Breast epithelium (tissue), 3 donors: ENCODE data around the gene TASP1.
"Not testable (repeated sequence)": the region's sequence is repeated elsewhere in the genome, so short reads cannot be mapped to it uniquely, and the experiment has no call there.

Experiments
- POLR2A ChIP-seq: fragments of 450-650 bp; IDR thresholded peaks from one replicate; pipeline ENCODE4 v1.6.1; 2016; ENCODE audit warnings: antibody characterized with exemption, mild to moderate bottlenecking, moderate library complexity
- POLR2AphosphoS5 ChIP-seq, 3 donors: sonication (generic); formaldehyde crosslinking; IDR thresholded peaks; one replicate each; pipeline ENCODE4 v1.6.1; 2017; ENCODE audit warnings: antibody characterized with exemption in 3 of 3
- TF ChIP-seq, protein P1 (sequence below), 3 donors: fragments of 450-650 bp; IDR thresholded peaks; one replicate each; pipeline ENCODE4 v1.5.1; 2016 to 2017; ENCODE audit warnings: antibody characterized with exemption in 3 of 3, mild to moderate bottlenecking in 3 of 3, moderate library complexity in 3 of 3

DNA sequence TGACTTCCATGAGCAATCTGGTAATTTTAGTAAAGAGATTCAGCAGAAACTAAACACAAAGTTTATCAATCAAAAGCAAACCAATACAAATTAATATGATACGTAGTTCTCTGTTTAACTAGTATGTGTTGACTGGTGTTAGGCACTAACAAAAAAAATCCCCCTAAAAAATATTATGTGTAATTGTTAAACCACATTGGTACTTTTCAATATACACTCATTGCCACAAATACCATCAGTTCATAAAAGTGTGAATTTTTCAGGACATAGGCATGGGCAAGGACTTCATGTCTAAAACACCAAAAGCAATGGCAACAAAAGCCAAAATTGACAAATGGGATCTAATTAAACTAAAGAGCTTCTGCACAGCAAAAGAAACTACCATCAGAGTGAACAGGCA, 155.3 kb downstream of the TASP1 start:
- TF ChIP-seq, protein P1, sequence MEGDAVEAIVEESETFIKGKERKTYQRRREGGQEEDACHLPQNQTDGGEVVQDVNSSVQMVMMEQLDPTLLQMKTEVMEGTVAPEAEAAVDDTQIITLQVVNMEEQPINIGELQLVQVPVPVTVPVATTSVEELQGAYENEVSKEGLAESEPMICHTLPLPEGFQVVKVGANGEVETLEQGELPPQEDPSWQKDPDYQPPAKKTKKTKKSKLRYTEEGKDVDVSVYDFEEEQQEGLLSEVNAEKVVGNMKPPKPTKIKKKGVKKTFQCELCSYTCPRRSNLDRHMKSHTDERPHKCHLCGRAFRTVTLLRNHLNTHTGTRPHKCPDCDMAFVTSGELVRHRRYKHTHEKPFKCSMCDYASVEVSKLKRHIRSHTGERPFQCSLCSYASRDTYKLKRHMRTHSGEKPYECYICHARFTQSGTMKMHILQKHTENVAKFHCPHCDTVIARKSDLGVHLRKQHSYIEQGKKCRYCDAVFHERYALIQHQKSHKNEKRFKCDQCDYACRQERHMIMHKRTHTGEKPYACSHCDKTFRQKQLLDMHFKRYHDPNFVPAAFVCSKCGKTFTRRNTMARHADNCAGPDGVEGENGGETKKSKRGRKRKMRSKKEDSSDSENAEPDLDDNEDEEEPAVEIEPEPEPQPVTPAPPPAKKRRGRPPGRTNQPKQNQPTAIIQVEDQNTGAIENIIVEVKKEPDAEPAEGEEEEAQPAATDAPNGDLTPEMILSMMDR (IDR thresholded peaks at IDR 0.05), result not testable (repeated sequence)
- TF ChIP-seq POLR2A; POLR2AphosphoS5 (IDR thresholded peaks at IDR 0.05): not testable (repeated sequence)
